ENCODE measurements around the gene TMPRSS13. TPM values are rescaled to one million over a fixed set of nuclear protein-coding genes. Genes with fewer than 3 reads are reported as not detected.

Gene TMPRSS13
- total RNA-seq, 1 donor from 2014 or later: 6.9 TPM

- Mint-ChIP-seq H3K27me3 (peaks cover 5% of the 10 kb centered on the region), H3K36me3 (no peaks in the 10 kb centered on the region), H3K27ac (peak overlapping the region; percentile 76), H3K4me1 (ENCODE audit: unreplicated experiment) (peaks cover 28% of the 10 kb centered on the region), H3K4me3 (peak overlapping the region; percentile 58), H3K9me3 (no peaks in the 10 kb centered on the region)
- TF ChIP-seq CTCF (conservative IDR thresholded peaks at IDR 0.05): no peak
- no peak for DNase-seq (ENCODE audit: extremely low spot score, unreplicated experiment)
These were observed 2.8 kb upstream of the TMPRSS13 start for GRCh38 chr11:117931971-117932370.

- peak overlapping the region; percentile 56 for H3K27ac Mint-ChIP-seq
- H3K4me3 Mint-ChIP-seq: no peak overlapping the region
- H3K27me3 Mint-ChIP-seq: peaks cover 5% of the 10 kb centered on the region
- H3K4me1 Mint-ChIP-seq (ENCODE audit: unreplicated experiment): peaks cover 28% of the 10 kb centered on the region
- TF ChIP-seq CTCF (conservative IDR thresholded peaks at IDR 0.05): no peak
- H3K9me3 Mint-ChIP-seq: no peaks in the 10 kb centered on the region
- no peaks in the 10 kb centered on the region for H3K36me3 Mint-ChIP-seq
- no peak for DNase-seq (ENCODE audit: extremely low spot score, unreplicated experiment)
These were observed 2.2 kb upstream of the TMPRSS13 start for GRCh38 chr11:117931331-117931950.

- no peak for TF ChIP-seq CTCF (conservative IDR thresholded peaks at IDR 0.05)
- DNase-seq (ENCODE audit: extremely low spot score, unreplicated experiment): no peak
- Mint-ChIP-seq H3K4me3 (no peak overlapping the region), H3K27ac (peak overlapping the region; percentile 95), H3K9me3 (no peaks in the 10 kb centered on the region), H3K4me1 (ENCODE audit: unreplicated experiment) (peaks cover 28% of the 10 kb centered on the region), H3K27me3 (peaks cover 5% of the 10 kb centered on the region), H3K36me3 (no peaks in the 10 kb centered on the region)
These were observed 1.6 kb upstream of the TMPRSS13 start for GRCh38 chr11:117930668-117931330.

GRCh38 chr11:117929916-117930570 is 841 bp upstream of the TMPRSS13 start:
- peak overlapping the region; percentile 61 for H3K4me3 Mint-ChIP-seq
- peak overlapping the region; percentile 95 for H3K27ac Mint-ChIP-seq
- H3K9me3 Mint-ChIP-seq: no peaks in the 10 kb centered on the region

More at GRCh38 chr11:117929916-117930570, 841 bp upstream of the TMPRSS13 start:
- TF ChIP-seq CTCF (conservative IDR thresholded peaks at IDR 0.05): no peak
- Mint-ChIP-seq H3K36me3 (no peaks in the 10 kb centered on the region), H3K4me1 (ENCODE audit: unreplicated experiment) (peaks cover 28% of the 10 kb centered on the region), H3K27me3 (peaks cover 5% of the 10 kb centered on the region)
- no peak for DNase-seq (ENCODE audit: extremely low spot score, unreplicated experiment)
